K562 (cell line): ENCODE results near the gene ACAP3. TPM values are rescaled to one million over a fixed set of nuclear protein-coding genes. Genes with fewer than 3 reads are reported as not detected.

Experiments used
- ATAC-seq: fragments of 200-7000 bp; cut with Tn5 transposase; 3 replicates; pipeline ENCODE4 v1.9.1; 2020; ENCODE audit warnings: moderate library complexity
- BruUV-seq: library from RNA; stranded (reverse); fragments of 400-500 nt; replicated peaks from 2 replicates; lab custom pipeline; 2021; lab: Mats Ljungman, UMichigan
- CTCF ChIA-PET: fragments of 300-600 bp; formaldehyde crosslinking; extraction: SDS; loops from one replicate; lab custom pipeline; 2021; ENCODE audit warnings: low intra/inter-chr PET ratio; lab: Yijun Ruan, JAX
- POLR2A ChIA-PET: fragments of 300-600, 350-650 bp; sonication (Branson Sonifier 250); formaldehyde crosslinking; extraction: SDS; loops from one replicate; lab custom pipeline; 2021; ENCODE audit warnings: antibody characterized with exemption, inconsistent platforms; lab: Yijun Ruan, JAX
- DNase-seq, 4 experiments: peaks; one replicate each; pipeline versions ENCODE4 v3.0.0 to v3.0.0-alpha.2; 2011 to 2018; ENCODE audit warnings: low spot score in 3 of 4, mixed read lengths in 3 of 4; ENCODE audit errors: extremely low read depth in 1 of 4
- FAIRE-seq: peaks from 2 replicates; lab custom pipeline; 2011; peaks lifted over from hg19 to GRCh38; lab: Jason Lieb, UNC
- H2AFZ ChIP-seq: 2 replicates; pipeline ENCODE4 v1.6.0; 2011; ENCODE audit warnings: low read depth, low read length, control low read depth, inconsistent platforms
- H3K27ac ChIP-seq: fragments of 200-600 bp; 3 replicates; pipeline ENCODE4 v1.8.0; 2011; ENCODE audit warnings: low read depth, mild to moderate bottlenecking, control low read depth, inconsistent platforms, low read length, moderate library complexity, mixed read lengths; ENCODE audit errors: extremely low read depth
- H3K27me3 ChIP-seq, 2 experiments: fragments of 300-600 bp in 1 of 2; 2 replicates in 1 of 2; 3 replicates in 1 of 2; pipeline versions ENCODE4 v1.6.0 to v1.8.0; 2011; ENCODE audit warnings: inconsistent platforms in 2 of 2, low read length in 2 of 2, mild to moderate bottlenecking in 1 of 2, mixed read lengths in 1 of 2, moderate library complexity in 1 of 2; ENCODE audit not compliant: control insufficient read depth in 2 of 2, insufficient read depth in 2 of 2
- H3K36me3 ChIP-seq: fragments of 300-600 bp; 3 replicates; pipeline ENCODE4 v1.8.0; 2011; ENCODE audit warnings: mild to moderate bottlenecking, low read length, inconsistent platforms; ENCODE audit not compliant: control insufficient read depth, insufficient read depth
- H3K4me1 ChIP-seq, 2 experiments: fragments of 200-600 bp in 1 of 2; replicated peaks in 1 of 2; 2 replicates in 1 of 2; 3 replicates in 1 of 2; pipeline versions ENCODE4 v1.5.1 to v1.8.0; 2011; ENCODE audit warnings: inconsistent platforms in 2 of 2, low read length in 2 of 2, mild to moderate bottlenecking in 1 of 2, mixed read lengths in 1 of 2, moderate library complexity in 1 of 2; ENCODE audit not compliant: control insufficient read depth in 2 of 2, insufficient read depth in 2 of 2
- H3K4me2 ChIP-seq: 2 replicates; pipeline ENCODE4 v1.6.1; 2011; ENCODE audit warnings: low read length, control low read depth, inconsistent platforms, mixed read lengths; ENCODE audit not compliant: insufficient read depth
- H3K4me3 ChIP-seq: fragments of 200-600 bp; sonication (generic), shearing (Covaris generic); 2 replicates; pipeline ENCODE4 v1.5.1; 2016; ENCODE audit warnings: control low read depth, inconsistent platforms
- H3K79me2 ChIP-seq: fragments of 200-600 bp; 3 replicates; pipeline ENCODE4 v1.8.0; 2011; ENCODE audit warnings: low read length, inconsistent platforms; ENCODE audit not compliant: control insufficient read depth, insufficient read depth
- H3K9ac ChIP-seq, 2 experiments: 2 replicates each; pipeline versions ENCODE4 v1.6.0 to v1.6.1; 2011; ENCODE audit warnings: low read depth in 2 of 2, low read length in 2 of 2, control low read depth in 1 of 2, inconsistent platforms in 1 of 2, mild to moderate bottlenecking in 1 of 2, mixed read lengths in 1 of 2; ENCODE audit not compliant: insufficient read depth in 1 of 2
- H3K9me1 ChIP-seq: one replicate; pipeline ENCODE4 v1.6.0; 2011; ENCODE audit warnings: inconsistent platforms, mild to moderate bottlenecking, low read length, moderate library complexity; ENCODE audit not compliant: control insufficient read depth, insufficient read depth
- H3K9me3 ChIP-seq: replicated peaks from 2 replicates; pipeline ENCODE4 v1.5.1; 2011; ENCODE audit warnings: low read depth, low read length, inconsistent platforms; ENCODE audit not compliant: control insufficient read depth, insufficient read depth
- H4K20me1 ChIP-seq: replicated peaks from 2 replicates; pipeline ENCODE4 v1.6.1; 2011; ENCODE audit warnings: low read length, inconsistent platforms, mixed read lengths; ENCODE audit not compliant: control insufficient read depth, insufficient read depth
- ATF3 ChIP-seq, 2 experiments: fragments of 450-650 bp in 1 of 2; sonication (generic) in 1 of 2; formaldehyde crosslinking in 1 of 2; IDR thresholded peaks in 1 of 2; conservative IDR thresholded peaks in 1 of 2; 2 replicates each; pipeline versions ENCODE4 v1.6.1 to v1.8.1; 2016 to 2023; ENCODE audit warnings: mild to moderate bottlenecking in 2 of 2, moderate library complexity in 2 of 2, inconsistent platforms in 1 of 2, missing genetic modification reagents in 1 of 2
- CREBBP ChIP-seq: IDR thresholded peaks from one replicate; pipeline ENCODE4 v1.6.1; 2012; ENCODE audit warnings: low read depth, mild to moderate bottlenecking, control low read depth, inconsistent platforms, low read length
- POLR2A ChIP-seq: fragments of 450-650 bp; conservative IDR thresholded peaks from 2 replicates; pipeline ENCODE4 v1.6.1; 2016
- SAFB ChIP-seq: fragments of 200-400 bp; formaldehyde crosslinking; IDR thresholded peaks from 2 replicates; pipeline ENCODE4 v1.6.1; 2017; ENCODE audit warnings: low read depth, low read length, borderline replicate concordance
- SNIP1 ChIP-seq: fragments of 450-650 bp; IDR thresholded peaks from 2 replicates; pipeline ENCODE4 v1.7.1; 2017; ENCODE audit warnings: low read depth, mild to moderate bottlenecking
- ZBTB8A ChIP-seq: fragments of 450-650 bp; IDR thresholded peaks from 2 replicates; pipeline ENCODE4 v1.6.1; 2018; ENCODE audit warnings: mild to moderate bottlenecking, moderate library complexity; ENCODE audit not compliant: partially characterized antibody
- ZC3H11A ChIP-seq: IDR thresholded peaks from 2 replicates; pipeline ENCODE4 v1.6.1; 2012; ENCODE audit warnings: low read depth, low read length, improper control_type of control experiment
- WGBS: fragments of 100-300 bp; shearing (Covaris generic); methylation state at CpG from one replicate; pipeline ENCODE4 v1.1.6; 2016; ENCODE audit warnings: low coverage, mixed read lengths; ENCODE audit not compliant: insufficient coverage; ENCODE audit errors: missing lambda C conversion rate; 5-methylcytosine and 5-hydroxymethylcytosine counted together
- in situ Hi-C: fragments of 300-500 bp; cut with MboI; formaldehyde crosslinking; loops from 4 replicates; pipeline ENCODE4 v1.15.0; 2018; ENCODE audit warnings: inconsistent platforms, mixed read lengths
- intact Hi-C: fragments of 100-400 bp; cut with micrococcal nuclease; formaldehyde crosslinking; loops from 2 replicates; pipeline ENCODE4 v1.14.2; 2022
- polyA plus RNA-seq, 8 experiments: library from polyadenylated mRNA; depleted of rRNA in 4 of 8; stranded (reverse) in 5 of 8; unstranded in 3 of 8; fragments of >200 nt; fragmentation: Nextera tagmentation in 2 of 8; fragmentation: Illumina TruSeq in 1 of 8; extraction: Ambion mirVana in 2 of 8; extraction: Trizol in 1 of 8; gene quantifications; 2 replicates each; pipeline versions ENCODE4 v1.2.1 to v1.2.3, GENCODE V29; 2011 to 2014; ENCODE audit warnings: inconsistent platforms in 1 of 8, missing spikeins in 1 of 8
- total RNA-seq, 7 experiments: library from RNA; depleted of rRNA in 6 of 7; stranded (reverse); fragments of >200 nt in 6 of 7; fragmentation: Illumina TruSeq in 2 of 7; extraction: Trizol in 2 of 7; gene quantifications; 2 replicates each; pipeline versions ENCODE4 v1.2.1 to v1.2.3, GENCODE V29; 2011 to 2021; ENCODE audit warnings: low replicate concordance in 1 of 7
- TF ChIP-seq, protein P1 (sequence below): fragments of 200-800 bp; sonication (Bioruptor generic); IDR thresholded peaks from 2 replicates; pipeline ENCODE4 v1.6.1; 2017; ENCODE audit warnings: missing genetic modification characterization, missing compliant biosample characterization

Gene ACAP3
- total and polyA plus RNA-seq, 9 of the 15 experiments (the other 6 are each of a cell fraction or from before 2014, with no cell fraction given), result 0.01 to 49.0 (median 12.0) TPM

GRCh38 chr1:1318131-1318652 lies 10.5 kb upstream of the ACAP3 start (continued):
- TF ChIP-seq ATF3 (IDR thresholded peaks at IDR 0.05) (peak; percentile 94), ATF3 (CRISPR knock-in tag; conservative IDR thresholded peaks at IDR 0.05) (no peak), SNIP1 (no peak), ZBTB8A (no peak), CREBBP (no peak), SAFB (no peak), ZC3H11A (no peak)

- Histone ChIP-seq H3K9ac (no peak overlapping the region), H2AFZ (no peak overlapping the region), H3K36me3 (peaks cover 89% of the 10 kb centered on the region), H3K9me3 (no peaks in the 10 kb centered on the region), H3K79me2 (peaks cover 55% of the 10 kb centered on the region), H3K27ac (peak overlapping the region; percentile 31; the same call in 1 of the 3 replicates), H3K4me3 (no peak overlapping the region), H4K20me1 (peaks cover 21% of the 10 kb centered on the region; the same call in 1 of the 2 replicates), H3K4me1 (peaks cover 27 to 86% of the 10 kb centered on the region in 2 experiments), H3K27me3 (no peaks in the 10 kb centered on the region), H3K4me2 (no peak overlapping the region), H3K9me1 (peaks cover 13% of the 10 kb centered on the region)
- peak; percentile 28; the same call in 1 of the 2 replicates for TF ChIP-seq POLR2A
- TF ChIP-seq, protein P1, sequence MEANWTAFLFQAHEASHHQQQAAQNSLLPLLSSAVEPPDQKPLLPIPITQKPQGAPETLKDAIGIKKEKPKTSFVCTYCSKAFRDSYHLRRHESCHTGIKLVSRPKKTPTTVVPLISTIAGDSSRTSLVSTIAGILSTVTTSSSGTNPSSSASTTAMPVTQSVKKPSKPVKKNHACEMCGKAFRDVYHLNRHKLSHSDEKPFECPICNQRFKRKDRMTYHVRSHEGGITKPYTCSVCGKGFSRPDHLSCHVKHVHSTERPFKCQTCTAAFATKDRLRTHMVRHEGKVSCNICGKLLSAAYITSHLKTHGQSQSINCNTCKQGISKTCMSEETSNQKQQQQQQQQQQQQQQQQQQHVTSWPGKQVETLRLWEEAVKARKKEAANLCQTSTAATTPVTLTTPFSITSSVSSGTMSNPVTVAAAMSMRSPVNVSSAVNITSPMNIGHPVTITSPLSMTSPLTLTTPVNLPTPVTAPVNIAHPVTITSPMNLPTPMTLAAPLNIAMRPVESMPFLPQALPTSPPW (CRISPR knock-in tag), result no peak
- 90% methylated on average over 6 of the region's 6 CpGs for WGBS
- FAIRE-seq, result peak; percentile 40
- POLR2A ChIA-PET, result no interaction called here
- no TSS peak for BruUV-seq
- ATAC-seq, result no peak
- in situ Hi-C loops (no loop called here), intact Hi-C loops (no loop called here)
- no peak for DNase-seq
- CTCF ChIA-PET, result no interaction called here
Observed at GRCh38 chr1:1317420-1317819, 9.7 kb upstream of the ACAP3 start.
